ENCODE results near the gene SLC19A1.

SLC19A1 gene

GRCh38 chr21:45515241-45516061 lies 26.8 kb downstream of the SLC19A1 start:
- DNase-seq = no peak

- no peak for DNase-seq
Observed at GRCh38 chr21:45514311-45515021, 27.8 kb downstream of the SLC19A1 start.

GRCh38 chr21:45513741-45514310 lies 28.4 kb downstream of the SLC19A1 start:
- no peak for DNase-seq

GRCh38 chr21:45513003-45513717 lies 29.1 kb downstream of the SLC19A1 start:
- no peak for DNase-seq

- no peak for DNase-seq
Observed at GRCh38 chr21:45512626-45513002, 29.6 kb downstream of the SLC19A1 start.

- no peak for DNase-seq
Observed at GRCh38 chr21:45511661-45512431, 30.4 kb downstream of the SLC19A1 start.

- DNase-seq = no peak
Observed at GRCh38 chr21:45511007-45511406, 31.2 kb downstream of the SLC19A1 start.

- no peak for DNase-seq
Observed at GRCh38 chr21:45510466-45510955, 31.7 kb downstream of the SLC19A1 start.

GRCh38 chr21:45509566-45510465 lies 32.4 kb downstream of the SLC19A1 start:
- DNase-seq = no peak

- no peak for DNase-seq
Observed at GRCh38 chr21:45508607-45509565, 33.4 kb downstream of the SLC19A1 start.

- no peak for DNase-seq
Observed at GRCh38 chr21:45507888-45508508, 34.2 kb downstream of the SLC19A1 start.

GRCh38 chr21:45507523-45507875 lies 34.7 kb downstream of the SLC19A1 start:
- DNase-seq = no peak

- no peak for DNase-seq
Observed at GRCh38 chr21:45506836-45507522, 35.3 kb downstream of the SLC19A1 start.

- no peak for DNase-seq
Observed at GRCh38 chr21:45506241-45506817, 35.9 kb downstream of the SLC19A1 start.

GRCh38 chr21:45505416-45506021 lies 36.7 kb downstream of the SLC19A1 start:
- DNase-seq = peak; percentile 22

GRCh38 chr21:45504516-45505415 lies 37.5 kb downstream of the SLC19A1 start:
- DNase-seq = no peak

GRCh38 chr21:45504021-45504515 lies 38.2 kb downstream of the SLC19A1 start:
- no peak for DNase-seq
